ENCODE results near the gene SYT1.

Gene SYT1

GRCh38 chr12:78952552-78952929 lies 88.0 kb downstream of the SYT1 start (continued):
- TF ChIP-seq ZNF449 (tag by site-specific recombination; IDR thresholded peaks at IDR 0.05) (no peak), ZNF10 (tag by site-specific recombination; IDR thresholded peaks at IDR 0.05) (no peak), ZNF677 (tag by site-specific recombination; IDR thresholded peaks at IDR 0.05) (no peak)

- ChIA-PET POLR2A (no interaction called here), CTCF (no interaction called here)
- Histone ChIP-seq H3K4me3 (ENCODE audit: low read depth, low read length) (no peak overlapping the region), H3K27ac (ENCODE audit: extremely low read depth, low read depth, low read length) (no peak overlapping the region), H3K36me3 (ENCODE audit: control insufficient read depth in 2 of 2, insufficient read depth in 1 of 2, low read length in 2 of 2) (no peaks in the 10 kb centered on the region), H3K4me1 (ENCODE audit: control insufficient read depth, insufficient read depth, low read length) (no peaks in the 10 kb centered on the region), H3K9me3 (ENCODE audit: control insufficient read depth, insufficient read depth, low read depth, low read length) (no peaks in the 10 kb centered on the region)
- TF ChIP-seq MZF1 (tag by site-specific recombination; IDR thresholded peaks at IDR 0.05; ENCODE audit: borderline replicate concordance) (no peak), ZNF776 (tag by site-specific recombination; IDR thresholded peaks at IDR 0.05; ENCODE audit: borderline replicate concordance) (no peak), PRDM6 (tag by site-specific recombination; IDR thresholded peaks at IDR 0.05) (no peak), ZNF514 (tag by site-specific recombination; IDR thresholded peaks at IDR 0.05) (no peak), ZNF146 (tag by site-specific recombination; IDR thresholded peaks at IDR 0.05) (no peak), ZNF792 (tag by site-specific recombination; IDR thresholded peaks at IDR 0.05) (no peak), ZNF701 (tag by site-specific recombination; IDR thresholded peaks at IDR 0.05) (no peak), KLF9 (tag by site-specific recombination; IDR thresholded peaks at IDR 0.05; ENCODE audit: low read depth) (no peak), ZBTB44 (tag by site-specific recombination; IDR thresholded peaks at IDR 0.05) (no peak), ZNF398 (tag by site-specific recombination; IDR thresholded peaks at IDR 0.05) (no peak), ZSCAN18 (tag by site-specific recombination; IDR thresholded peaks at IDR 0.05) (no peak), ZNF510 (tag by site-specific recombination; IDR thresholded peaks at IDR 0.05; ENCODE audit: insufficient replicate concordance) (no peak), ZBTB7A (tag by site-specific recombination; IDR thresholded peaks at IDR 0.05; ENCODE audit: low read depth) (no peak)
Observed at GRCh38 chr12:78958941-78959340, 94.4 kb downstream of the SYT1 start.

Data from HEK293 (cell line).